CD4-positive, alpha-beta memory T cell (primary cell): ENCODE results near the gene ENPP7. TPM values are rescaled to one million over a fixed set of nuclear protein-coding genes. Genes with fewer than 3 reads are reported as not detected.

Experiments used
- CTCF ChIA-PET: fragments of 350-600 bp; sonication (Branson Sonifier 250); formaldehyde crosslinking; loops from one replicate; lab custom pipeline; 2021; ENCODE audit warnings: inconsistent platforms; ENCODE audit not compliant: partially characterized antibody; lab: Charles Lee
- POLR2A ChIA-PET: fragments of 350-600 bp; sonication (Branson Sonifier 250); formaldehyde crosslinking; loops from one replicate; lab custom pipeline; 2021; ENCODE audit not compliant: partially characterized antibody; lab: Charles Lee
- DNase-seq, 5 donors: peaks; one replicate each; pipeline versions ENCODE4 v3.0.0 to v3.0.0-alpha.2; 2020 to 2022; ENCODE audit warnings: mixed read lengths in 1 of 5
- H3K27ac ChIP-seq: one replicate; pipeline ENCODE4 v1.7.0; 2013; ENCODE audit warnings: low read depth, low read length
- H3K27me3 ChIP-seq: 2 replicates; pipeline ENCODE4 v1.7.0; 2013; ENCODE audit warnings: mild to moderate bottlenecking, low read length, moderate library complexity; ENCODE audit not compliant: insufficient read depth
- H3K36me3 ChIP-seq: 2 replicates; pipeline ENCODE4 v1.7.0; 2013; ENCODE audit warnings: mild to moderate bottlenecking, low read length, moderate library complexity; ENCODE audit not compliant: insufficient read depth
- H3K4me1 ChIP-seq: 2 replicates; pipeline ENCODE4 v1.7.0; 2013; ENCODE audit warnings: mild to moderate bottlenecking, low read length, moderate library complexity; ENCODE audit not compliant: insufficient read depth
- H3K4me3 ChIP-seq, 2 donors: one replicate each; pipeline ENCODE4 v1.7.0; 2013; ENCODE audit warnings: low read length in 2 of 2, mild to moderate bottlenecking in 1 of 2
- H3K9me3 ChIP-seq, 2 donors: one replicate each; pipeline ENCODE4 v1.7.0; 2013; ENCODE audit warnings: low read length in 2 of 2, control low read depth in 1 of 2; ENCODE audit not compliant: control insufficient read depth in 1 of 2
- H3K27ac Mint-ChIP-seq, 7 donors: one replicate each; pipeline ENCODE4 v1.8.0; 2020 to 2021; ENCODE audit warnings: mixed read lengths in 7 of 7, mild to moderate bottlenecking in 6 of 7, inconsistent platforms in 3 of 7, moderate library complexity in 3 of 7
- H3K27me3 Mint-ChIP-seq, 2 donors: one replicate each; pipeline ENCODE4 v1.8.0; 2020 to 2021; ENCODE audit warnings: mixed read lengths in 2 of 2
- H3K36me3 Mint-ChIP-seq, 2 donors: one replicate each; pipeline ENCODE4 v1.8.0; 2020 to 2021; ENCODE audit warnings: mixed read lengths in 2 of 2, inconsistent platforms in 1 of 2, mild to moderate bottlenecking in 1 of 2
- H3K4me1 Mint-ChIP-seq, 4 donors: one replicate each; pipeline ENCODE4 v1.8.0; 2020 to 2021; ENCODE audit warnings: mixed read lengths in 4 of 4, mild to moderate bottlenecking in 1 of 4
- H3K4me3 Mint-ChIP-seq, 8 donors: one replicate each; pipeline ENCODE4 v1.8.0; 2020 to 2021; ENCODE audit warnings: mixed read lengths in 8 of 8, mild to moderate bottlenecking in 7 of 8, moderate library complexity in 6 of 8, inconsistent platforms in 3 of 8
- H3K9me3 Mint-ChIP-seq, 8 donors: one replicate each; pipeline ENCODE4 v1.8.0; 2020 to 2021; ENCODE audit warnings: mixed read lengths in 8 of 8, mild to moderate bottlenecking in 5 of 8, inconsistent platforms in 3 of 8, moderate library complexity in 1 of 8
- intact Hi-C: fragments of 100-400 bp; cut with micrococcal nuclease; formaldehyde crosslinking; loops from one replicate; pipeline ENCODE4 v1.15.1; 2023
- polyA plus RNA-seq, 2 donors: library from polyadenylated mRNA; unstranded; fragments of 300-500 nt; fragmentation: Illumina TruSeq; gene quantifications; one replicate each; pipeline ENCODE4 v1.2.3, GENCODE V29; 2021
- total RNA-seq, 2 experiments: library from RNA; stranded (reverse); gene quantifications; one replicate each; pipeline ENCODE4 v1.2.3, GENCODE V29; 2021

ENPP7 gene
- total and polyA plus RNA-seq, 4 experiments from 2014 or later, result 0.15 to 0.20 TPM; not detected in 2

DNA sequence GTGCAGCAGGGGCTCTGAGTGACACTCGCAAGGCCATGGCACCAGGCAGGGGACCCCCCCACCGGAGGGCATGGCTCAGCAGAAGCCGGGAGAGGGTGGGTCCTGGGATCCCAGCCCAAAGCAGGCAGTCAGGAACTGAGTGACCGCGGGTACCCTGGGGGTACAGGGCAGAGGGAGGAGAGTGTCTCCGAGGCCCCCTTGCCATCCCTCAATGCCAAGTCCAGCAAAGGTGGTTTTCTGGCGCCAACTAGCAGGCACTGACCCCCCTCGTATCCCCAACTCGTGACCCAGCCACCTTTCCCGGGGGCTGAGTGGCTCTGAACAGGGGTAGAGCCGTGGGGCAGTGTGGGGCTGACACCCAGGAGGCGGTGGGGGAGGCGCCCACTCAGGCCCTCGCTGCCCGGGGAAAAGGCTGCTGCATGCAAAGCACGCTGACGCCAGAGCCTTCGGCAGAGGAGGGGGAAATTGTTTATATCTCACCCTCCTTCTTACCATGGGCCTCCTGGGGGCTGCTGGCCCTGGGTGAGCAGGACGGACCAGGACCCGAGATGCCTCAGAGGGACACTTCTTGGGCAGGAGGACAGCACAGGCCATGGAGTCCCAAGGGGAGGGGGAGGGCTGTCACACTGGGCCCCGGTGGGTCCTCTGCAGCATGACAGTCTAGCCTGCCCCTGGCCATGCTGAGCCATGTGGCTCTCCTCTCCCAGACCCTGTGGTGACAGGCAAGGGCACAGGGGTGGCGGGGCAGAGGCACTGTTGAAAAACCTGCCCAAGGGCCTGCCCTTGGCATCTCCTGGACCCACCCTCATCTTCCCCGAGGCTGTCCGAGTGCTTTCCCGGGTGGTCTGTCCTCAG lies 14.6 kb upstream of the ENPP7 start:
- Mint-ChIP-seq H3K36me3 (no peaks in the 10 kb centered on the region), H3K27ac (no peak overlapping the region), H3K4me1 (no peaks in the 10 kb centered on the region), H3K27me3 (peaks cover 0 to 11% of the 10 kb centered on the region in 2 donors), H3K9me3 (peaks cover 0 to 3% (median 0%) of the 10 kb centered on the region in 8 donors), H3K4me3 (no peak overlapping the region)
- intact Hi-C loops, result no loop called here
- no peak overlapping the region for H3K4me3 ChIP-seq
- no peak for DNase-seq
- no peaks in the 10 kb centered on the region for H3K4me1 ChIP-seq
- CTCF ChIA-PET, result no interaction called here
- no peaks in the 10 kb centered on the region for H3K27me3 ChIP-seq
- H3K27ac ChIP-seq, result no peak overlapping the region
- no peaks in the 10 kb centered on the region for H3K36me3 ChIP-seq
- H3K9me3 ChIP-seq, result no peaks in the 10 kb centered on the region
- POLR2A ChIA-PET, result no interaction called here

DNA sequence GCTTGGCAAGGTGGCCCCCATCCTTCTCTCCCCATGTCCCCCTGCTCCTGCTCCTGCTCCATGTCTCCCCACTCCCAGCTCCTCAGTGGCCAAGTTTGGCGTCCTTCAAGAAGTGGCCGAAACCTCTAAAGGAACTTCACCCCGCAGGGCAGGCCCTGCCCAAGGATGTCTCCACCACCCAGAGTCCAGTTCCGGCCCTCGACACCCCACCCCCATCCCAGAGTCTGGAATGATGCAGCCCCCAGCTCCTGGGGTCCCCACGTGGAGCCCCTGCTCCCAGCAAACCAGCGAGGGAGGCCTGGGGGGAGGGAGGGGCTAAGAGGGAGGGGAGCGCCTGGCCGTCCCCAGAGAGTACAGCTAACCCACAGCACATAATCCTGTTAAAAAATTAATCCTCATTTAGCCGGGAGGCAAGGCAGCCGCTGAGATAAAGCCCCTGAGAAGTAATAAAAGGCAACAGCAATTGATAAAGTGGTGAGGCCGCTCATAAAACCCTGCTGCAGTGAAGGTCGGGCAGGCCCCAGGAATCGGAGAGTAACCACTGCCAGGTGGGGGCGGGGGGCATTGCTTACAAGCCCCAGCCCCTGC lies 9.9 kb upstream of the ENPP7 start:
- POLR2A ChIA-PET, result no interaction called here
- H3K27me3 ChIP-seq, result no peaks in the 10 kb centered on the region
- DNase-seq, result no peak

DNA sequence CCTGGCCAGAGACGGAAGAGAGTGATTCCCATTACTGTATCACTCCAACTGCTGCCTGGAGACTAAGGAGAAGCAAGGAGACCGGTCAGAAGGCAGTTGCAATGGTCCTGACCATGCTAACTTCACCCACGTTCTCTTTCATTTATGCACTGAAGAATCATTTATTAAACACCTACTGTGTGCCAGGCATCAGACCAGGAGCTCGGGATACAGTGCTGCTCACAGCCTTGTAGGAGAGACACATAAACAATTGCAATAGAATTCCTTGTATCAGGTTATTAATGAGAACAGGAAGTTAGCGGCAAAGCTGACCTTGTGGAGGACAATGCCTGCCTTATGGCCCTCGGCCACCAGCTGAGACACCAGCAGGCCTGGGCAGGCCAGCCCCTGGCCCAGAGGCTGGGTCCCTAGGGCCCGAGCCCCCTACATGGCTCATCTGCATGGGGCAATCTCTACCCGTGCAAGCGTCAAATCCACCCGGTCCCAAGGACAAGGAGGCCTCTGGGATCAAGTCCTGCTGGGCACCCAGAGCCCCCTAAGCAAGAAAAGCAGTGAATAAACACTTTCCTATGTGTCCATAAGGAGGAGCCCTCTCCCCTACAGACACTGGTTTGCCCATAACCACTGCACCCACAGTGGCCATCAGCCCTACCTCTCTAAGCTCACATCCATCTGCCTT lies 8.6 kb upstream of the ENPP7 start:
- no peaks in the 10 kb centered on the region for H3K9me3 ChIP-seq
- H3K27ac ChIP-seq, result no peak overlapping the region
- no peaks in the 10 kb centered on the region for H3K27me3 ChIP-seq
- Mint-ChIP-seq H3K9me3 (peaks cover 0 to 1% (median 0%) of the 10 kb centered on the region in 8 donors), H3K4me1 (no peaks in the 10 kb centered on the region), H3K36me3 (no peaks in the 10 kb centered on the region), H3K4me3 (no peak overlapping the region), H3K27me3 (no peaks in the 10 kb centered on the region), H3K27ac (no peak overlapping the region)
- intact Hi-C loops, result no loop called here
- ChIA-PET CTCF (no interaction called here), POLR2A (no interaction called here)
- H3K4me3 ChIP-seq, result no peak overlapping the region
- no peak for DNase-seq
- H3K36me3 ChIP-seq, result no peaks in the 10 kb centered on the region
- H3K4me1 ChIP-seq, result no peaks in the 10 kb centered on the region

More for the DNA sequence above, 9.9 kb upstream of the ENPP7 start:
- Mint-ChIP-seq H3K27me3 (peaks cover 0 to 1% of the 10 kb centered on the region in 2 donors), H3K4me3 (no peak overlapping the region), H3K9me3 (peaks cover 0 to 1% (median 0%) of the 10 kb centered on the region in 8 donors), H3K4me1 (no peaks in the 10 kb centered on the region), H3K36me3 (no peaks in the 10 kb centered on the region), H3K27ac (no peak overlapping the region)
- no peak overlapping the region for H3K27ac ChIP-seq
- H3K4me3 ChIP-seq, result no peak overlapping the region
- H3K4me1 ChIP-seq, result no peaks in the 10 kb centered on the region
- intact Hi-C loops, result no loop called here
- CTCF ChIA-PET, result no interaction called here
- no peaks in the 10 kb centered on the region for H3K36me3 ChIP-seq
- H3K9me3 ChIP-seq, result no peaks in the 10 kb centered on the region

DNA sequence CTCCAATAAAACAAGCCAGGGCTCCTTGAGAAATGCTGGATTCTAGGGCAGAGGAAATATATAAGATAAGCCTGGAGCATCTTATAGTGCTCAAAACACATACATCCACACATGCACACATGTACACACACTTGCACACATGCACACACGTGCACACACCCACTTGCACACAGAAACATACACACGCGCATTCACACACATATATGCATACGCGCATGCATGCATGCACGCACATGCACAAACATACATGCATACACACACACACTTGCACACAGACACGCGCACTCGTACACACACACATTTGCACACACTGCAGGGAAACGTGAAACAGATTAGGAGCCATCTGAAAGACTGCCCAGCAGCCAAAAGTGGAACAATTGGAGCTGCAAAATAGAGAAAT lies 8.0 kb upstream of the ENPP7 start:
- peaks cover 0 to 5% (median 1%) of the 10 kb centered on the region in 4 donors for H3K4me1 Mint-ChIP-seq
- Histone ChIP-seq H3K4me3 (no peak overlapping the region), H3K4me1 (peaks cover under 1% of the 10 kb centered on the region), H3K27me3 (no peaks in the 10 kb centered on the region), H3K36me3 (no peaks in the 10 kb centered on the region), H3K9me3 (no peaks in the 10 kb centered on the region), H3K27ac (no peak overlapping the region)
- CTCF ChIA-PET, result no interaction called here
- no peaks in the 10 kb centered on the region for H3K27me3 Mint-ChIP-seq
- H3K4me3 Mint-ChIP-seq, result no peak overlapping the region
- H3K9me3 Mint-ChIP-seq, result peaks cover 0 to 1% (median 0%) of the 10 kb centered on the region in 8 donors
- no peak overlapping the region for H3K27ac Mint-ChIP-seq
- POLR2A ChIA-PET, result no interaction called here
- no peaks in the 10 kb centered on the region for H3K36me3 Mint-ChIP-seq
- intact Hi-C loops, result no loop called here
- DNase-seq, result no peak

DNA sequence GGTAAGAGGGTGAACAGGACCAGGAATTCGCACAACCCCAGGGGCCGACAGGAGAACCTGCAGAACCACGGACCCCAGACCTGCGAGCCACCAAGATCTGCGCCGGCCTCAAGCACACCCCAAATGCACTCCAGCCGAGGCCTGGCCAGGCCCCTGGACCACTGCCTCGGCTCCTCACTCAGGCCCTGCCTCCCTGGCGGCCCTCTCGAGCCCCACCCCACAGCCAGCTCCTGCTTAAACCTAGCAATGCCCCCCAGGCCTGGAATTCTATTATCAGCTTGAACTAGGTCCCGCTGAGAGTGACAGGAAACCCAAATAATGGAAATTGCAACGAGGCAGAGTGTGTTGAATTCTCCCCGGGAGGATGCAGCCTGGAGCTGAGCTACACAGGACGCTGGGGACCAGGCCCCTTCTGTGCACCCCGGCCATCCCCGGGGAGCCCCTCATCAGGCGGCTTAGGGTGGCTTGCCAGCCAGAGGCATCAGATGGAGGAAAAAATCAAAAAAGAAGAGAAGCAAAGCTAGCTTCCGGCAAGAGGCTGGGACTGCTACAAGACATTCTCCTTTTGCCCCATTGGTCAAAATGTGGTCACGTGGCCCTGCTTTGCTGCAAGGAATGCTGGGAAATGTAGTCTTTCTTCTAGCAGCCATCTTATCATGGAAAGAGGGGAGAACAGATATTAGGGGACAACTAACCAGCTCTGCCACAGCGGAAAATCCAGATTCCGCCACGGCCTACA lies 2.4 kb upstream of the ENPP7 start:
- Histone ChIP-seq H3K4me3 (no peak overlapping the region), H3K36me3 (no peaks in the 10 kb centered on the region), H3K27ac (no peak overlapping the region), H3K4me1 (peaks cover 16% of the 10 kb centered on the region), H3K9me3 (no peaks in the 10 kb centered on the region), H3K27me3 (no peaks in the 10 kb centered on the region)
- no peaks in the 10 kb centered on the region for H3K27me3 Mint-ChIP-seq
- H3K36me3 Mint-ChIP-seq, result no peaks in the 10 kb centered on the region
- peak overlapping the region in 7 of 8 donors; percentile 54 to 82 (median 74) for H3K4me3 Mint-ChIP-seq
- H3K4me1 Mint-ChIP-seq, result peaks cover 6 to 35% (median 21%) of the 10 kb centered on the region in 4 donors
- peak overlapping the region; percentile 68 to 94 (median 86) for H3K27ac Mint-ChIP-seq
- ChIA-PET CTCF (interaction anchor here (0.8 to 2.6 kb wide), 5 partner anchors 13 to 863 kb away, joined by 3 to 12 read pairs (median 4); partner anchors contain the start of gene GAA), POLR2A (interaction anchor here (0.6 to 1.7 kb wide), 3 partner anchors 13 to 269 kb away, joined by 3 to 5 read pairs (median 4); no protein-coding TSS in a partner anchor)
- H3K9me3 Mint-ChIP-seq, result no peaks in the 10 kb centered on the region
- peak; percentile 86 to 90 (median 87) for DNase-seq
- intact Hi-C loops, result no loop called here

DNA sequence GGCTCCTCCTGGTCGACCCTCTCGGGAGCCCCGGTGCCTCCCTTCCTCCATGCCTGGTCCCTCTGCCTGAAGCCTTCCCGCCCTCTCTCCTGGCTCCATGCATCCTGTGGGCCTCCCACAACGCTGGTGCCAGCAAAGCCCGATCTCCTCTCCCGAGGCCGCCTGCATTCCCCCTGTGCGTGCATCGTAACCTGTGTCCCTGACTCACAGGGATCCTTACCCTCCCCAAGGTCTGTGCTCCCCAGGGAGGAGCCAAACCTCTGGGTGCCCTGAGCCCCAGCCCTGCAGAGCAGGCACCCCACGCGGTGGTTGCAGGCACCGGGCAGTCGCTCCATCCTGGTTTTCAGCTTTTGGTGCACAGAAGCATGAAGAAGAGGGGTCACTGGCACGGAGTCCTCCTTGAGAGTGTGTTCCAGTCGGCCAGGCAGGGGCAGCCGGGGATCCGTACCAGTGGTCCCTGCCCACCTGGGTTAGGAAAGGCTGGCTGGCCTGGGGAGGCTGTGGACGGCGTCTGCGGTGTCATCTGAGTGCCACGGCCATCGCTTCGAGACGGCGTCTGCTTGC lies 1.8 kb upstream of the ENPP7 start:
- ChIA-PET POLR2A (interaction anchor here (0.6 to 1.7 kb wide), 3 partner anchors 12 to 268 kb away, joined by 3 to 5 read pairs (median 4); no protein-coding TSS in a partner anchor), CTCF (interaction anchor here (0.8 to 2.6 kb wide), 4 partner anchors 12 to 373 kb away, joined by 3 to 12 read pairs (median 6); partner anchors contain the start of gene GAA)
- intact Hi-C loops, result no loop called here
- Histone ChIP-seq H3K36me3 (no peaks in the 10 kb centered on the region), H3K27ac (no peak overlapping the region), H3K27me3 (no peaks in the 10 kb centered on the region), H3K9me3 (no peaks in the 10 kb centered on the region), H3K4me3 (no peak overlapping the region), H3K4me1 (peaks cover 19% of the 10 kb centered on the region)
- Mint-ChIP-seq H3K36me3 (no peaks in the 10 kb centered on the region), H3K27ac (peak overlapping the region in 5 of 7 donors; percentile 68 to 94 (median 78)), H3K4me1 (peaks cover 7 to 38% (median 23%) of the 10 kb centered on the region in 4 donors), H3K9me3 (no peaks in the 10 kb centered on the region), H3K4me3 (peak overlapping the region in 6 of 8 donors; percentile 54 to 82 (median 77)), H3K27me3 (no peaks in the 10 kb centered on the region)
- no peak for DNase-seq
